Non-pigmented ciliary epithelial cell (primary cell): ENCODE results near the gene PRSS35.
"Not testable (repeated sequence)": the region's sequence is repeated elsewhere in the genome, so short reads cannot be mapped to it uniquely, and the experiment has no call there.

ENCODE experiments used
- DNase-seq: peaks from one replicate; pipeline ENCODE4 v3.0.0-alpha.2; 2010; ENCODE audit warnings: low read depth

Gene PRSS35

DNA sequence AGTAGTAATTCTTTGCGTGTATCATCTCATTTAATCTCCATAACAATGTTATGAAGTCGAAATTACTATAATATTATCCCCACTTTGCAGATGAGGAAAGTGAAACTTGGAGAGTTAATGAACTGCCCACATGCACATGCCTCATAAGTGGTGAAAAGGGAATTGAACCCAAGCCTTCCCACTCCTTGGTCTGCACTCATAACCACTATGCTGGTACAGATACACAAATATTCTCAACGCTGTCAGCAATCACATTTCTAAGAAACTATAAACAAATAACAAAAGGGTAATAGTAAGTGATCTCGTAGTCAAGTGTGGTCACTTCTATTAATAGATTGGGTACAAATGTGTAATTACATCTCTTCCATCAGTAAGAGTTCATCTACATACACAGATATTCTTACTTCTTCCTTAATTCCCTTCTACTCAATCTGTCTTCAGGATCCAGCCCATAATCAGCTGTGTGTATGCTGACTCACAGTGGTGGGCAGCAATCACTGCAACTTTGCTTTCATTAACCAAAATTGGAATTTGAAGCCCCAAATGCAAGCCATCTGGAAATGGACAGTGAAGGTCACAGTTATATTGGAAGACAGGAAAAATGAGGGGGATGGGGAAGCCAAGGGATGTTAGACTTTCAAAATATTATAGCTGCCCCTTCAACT lies 6.6 kb downstream of the PRSS35 start:
- DNase-seq, result no peak

DNA sequence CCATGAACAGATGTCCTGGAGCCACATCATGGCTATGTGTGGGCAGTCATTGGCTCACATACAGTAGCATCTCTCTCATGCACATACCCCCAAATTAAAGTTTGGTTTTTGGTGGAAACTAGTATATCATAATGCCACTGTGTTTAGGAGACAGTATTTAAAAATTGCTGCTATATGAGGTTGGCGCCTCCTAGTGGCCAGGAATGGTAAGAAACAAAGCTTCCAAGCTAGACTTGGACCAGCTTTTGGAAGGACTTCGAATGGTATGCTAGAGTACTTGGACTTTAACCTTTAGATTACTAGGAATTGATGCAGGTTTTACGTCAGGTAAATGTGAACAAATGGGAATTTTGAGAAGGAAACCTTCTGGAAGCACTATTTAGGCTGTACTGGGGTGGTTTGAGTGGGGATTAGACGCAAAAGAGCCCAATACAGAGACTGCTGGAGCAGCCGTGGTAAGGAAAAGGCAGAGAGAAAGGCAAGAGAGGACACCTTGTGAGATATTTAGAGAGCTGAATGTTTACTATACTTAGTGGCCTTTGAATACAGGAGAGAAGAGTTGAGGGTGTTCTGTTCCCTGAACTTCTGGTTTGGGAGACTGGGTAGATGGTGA lies 23.8 kb downstream of the PRSS35 start:
- DNase-seq, result no peak

DNA sequence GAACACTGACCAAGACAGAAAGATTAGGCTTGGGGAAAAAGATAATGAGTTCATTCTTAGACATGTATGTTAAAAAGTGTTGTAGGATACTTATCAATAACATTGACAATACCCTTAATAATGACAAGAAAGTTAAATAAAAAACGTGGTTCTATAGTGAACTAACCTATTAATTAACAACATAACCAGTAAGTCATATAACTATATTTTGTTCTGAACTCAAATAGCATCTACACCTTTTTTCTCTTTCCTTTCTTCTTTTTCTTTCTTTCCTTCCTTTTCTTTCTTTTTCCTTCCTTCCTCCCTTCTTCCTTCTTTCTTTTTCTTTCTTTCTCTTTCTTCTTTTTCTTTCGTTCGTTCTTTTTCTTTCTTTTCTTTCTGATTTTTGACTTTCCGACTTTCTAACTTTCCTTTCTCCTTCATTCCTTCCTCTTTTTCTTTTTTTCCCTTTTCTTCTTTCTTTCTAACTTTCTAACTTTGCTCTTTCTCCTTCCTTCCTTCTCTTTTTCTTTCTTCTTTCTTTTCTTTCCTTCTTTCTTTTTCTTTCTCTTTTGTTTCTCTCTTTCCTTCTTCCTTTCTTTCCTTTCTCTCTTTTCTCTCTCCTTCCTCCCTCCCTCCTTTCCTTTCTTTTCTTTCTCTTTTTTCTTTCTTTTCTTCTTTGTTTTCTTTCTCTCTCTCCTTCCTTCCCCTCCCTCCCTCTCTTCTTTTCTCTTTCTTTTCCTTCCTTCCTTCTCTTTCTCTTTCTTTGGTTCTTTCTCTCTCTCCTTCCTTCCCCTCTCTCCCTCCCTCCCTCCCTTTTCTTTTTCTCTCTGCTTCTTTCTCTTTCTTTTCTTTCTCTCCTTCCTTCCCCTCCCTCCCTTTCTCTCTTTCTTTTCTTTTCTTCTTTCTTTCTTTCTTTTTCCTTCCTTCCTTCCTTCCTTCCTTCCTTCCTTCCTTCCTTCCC lies 24.6 kb downstream of the PRSS35 start:
- DNase-seq, result no peak

DNA sequence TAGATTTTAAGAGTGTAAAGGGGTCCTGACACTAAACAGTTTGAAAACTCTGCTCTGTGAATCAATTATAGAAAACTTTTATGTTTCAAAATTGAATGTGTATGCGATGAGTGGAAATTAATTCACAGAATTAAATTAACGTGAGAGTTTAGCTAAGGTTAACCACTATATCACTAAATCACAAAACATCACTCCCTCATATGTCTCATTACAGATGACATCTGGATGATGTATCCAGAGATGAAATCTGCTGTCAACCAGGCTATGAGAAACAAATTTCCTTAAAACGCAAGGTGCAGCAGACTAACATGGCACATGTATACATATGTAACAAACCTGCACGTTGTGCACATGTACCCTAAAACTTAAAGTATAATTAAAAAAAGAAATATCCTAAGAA lies 27.3 kb downstream of the PRSS35 start:
- DNase-seq, result no peak

DNA sequence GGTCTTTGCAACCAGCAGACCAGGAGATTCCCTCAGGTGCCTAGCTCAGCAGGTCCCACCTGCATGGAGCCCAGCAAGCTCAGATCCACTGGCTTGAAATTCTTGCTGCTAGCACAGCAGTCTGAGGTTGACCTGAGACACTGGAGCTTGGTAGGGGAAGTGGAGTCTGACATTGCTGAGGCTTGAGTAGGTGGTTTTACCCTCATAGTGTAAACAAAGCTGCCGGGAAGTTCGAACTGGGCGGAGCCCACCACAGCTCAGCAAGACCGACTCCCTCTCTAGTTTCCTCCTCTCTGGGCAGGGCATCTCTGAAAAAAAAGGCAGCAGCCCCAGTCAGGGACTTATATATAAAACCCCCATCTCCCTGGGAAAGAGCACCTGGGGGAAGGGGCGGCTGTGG lies 34.3 kb downstream of the PRSS35 start:
- DNase-seq, result no peak

DNA sequence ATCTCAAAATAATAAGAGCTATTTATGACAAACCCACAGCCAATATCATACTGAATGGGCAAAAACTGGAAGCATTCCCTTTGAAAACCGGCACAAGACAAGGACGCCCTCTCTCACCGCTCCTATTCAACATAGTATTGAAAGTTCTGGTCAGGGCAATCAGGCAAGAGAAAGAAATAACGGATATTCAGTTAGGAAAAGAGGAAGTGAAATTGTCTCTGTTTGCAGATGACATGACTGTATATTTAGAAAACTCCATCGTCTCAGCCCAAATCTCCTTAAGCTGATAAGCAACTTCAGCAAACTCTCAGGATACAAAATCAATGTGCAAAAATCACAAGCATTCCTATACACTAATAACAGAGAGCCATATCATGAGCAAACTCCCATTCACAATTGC lies 38.1 kb downstream of the PRSS35 start:
- DNase-seq, result not testable (repeated sequence)

DNA sequence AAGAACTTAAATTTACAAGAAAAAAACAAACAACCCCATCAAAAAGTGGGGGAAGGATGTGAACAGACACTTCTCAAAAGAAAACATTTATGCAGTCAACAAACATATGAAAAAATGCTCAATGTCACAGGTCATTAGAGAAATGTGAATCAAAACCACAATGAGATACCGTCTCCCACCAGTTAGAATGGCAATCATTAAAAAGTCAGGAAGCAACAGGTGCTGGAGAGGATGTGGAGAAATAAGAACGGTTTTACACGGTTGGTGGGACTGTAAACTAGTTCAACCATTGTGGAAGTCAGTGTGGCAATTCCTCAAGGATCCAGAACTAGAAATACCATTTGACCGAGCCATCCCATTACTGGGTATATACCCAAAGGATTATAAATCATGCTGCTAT lies 39.4 kb downstream of the PRSS35 start:
- DNase-seq, result not testable (repeated sequence)

DNA sequence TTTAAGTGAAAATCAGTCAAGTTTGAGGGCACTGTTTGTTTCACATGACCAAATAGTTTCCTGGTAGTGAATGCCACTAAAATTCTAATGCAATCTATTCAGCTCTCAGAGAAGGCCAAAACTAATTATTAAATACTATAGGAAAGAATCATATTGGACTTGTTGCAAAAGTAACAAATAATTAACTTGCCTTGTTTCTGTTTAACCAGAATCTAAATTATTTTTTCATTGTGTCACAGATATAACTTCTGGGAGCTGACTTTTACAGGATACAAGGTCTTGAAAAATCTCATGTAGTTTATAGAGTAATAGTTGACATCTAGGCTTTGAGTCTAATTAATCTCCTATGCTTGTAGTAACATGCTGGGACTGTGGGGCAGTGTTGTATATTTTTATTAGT lies 44.5 kb downstream of the PRSS35 start:
- DNase-seq, result no peak

DNA sequence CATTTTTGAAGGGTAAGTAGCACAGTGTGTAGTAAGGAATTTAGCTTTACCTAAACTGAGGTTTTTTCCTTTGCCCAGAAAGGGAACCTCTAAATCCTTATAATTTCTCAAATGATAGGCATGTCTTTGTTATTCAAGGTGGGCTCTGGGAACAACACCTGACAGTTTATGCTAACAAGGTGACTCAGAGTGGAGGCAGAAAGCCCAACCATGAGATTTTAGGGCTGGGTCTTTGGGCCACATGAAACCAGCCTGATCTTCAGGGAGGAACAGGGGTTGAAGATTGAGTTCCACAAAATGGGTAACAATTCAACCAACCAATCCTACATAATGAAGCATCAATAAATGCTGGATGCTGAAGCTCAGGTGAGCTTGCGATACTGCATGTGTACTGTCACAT lies 46.6 kb downstream of the PRSS35 start:
- no peak for DNase-seq

DNA sequence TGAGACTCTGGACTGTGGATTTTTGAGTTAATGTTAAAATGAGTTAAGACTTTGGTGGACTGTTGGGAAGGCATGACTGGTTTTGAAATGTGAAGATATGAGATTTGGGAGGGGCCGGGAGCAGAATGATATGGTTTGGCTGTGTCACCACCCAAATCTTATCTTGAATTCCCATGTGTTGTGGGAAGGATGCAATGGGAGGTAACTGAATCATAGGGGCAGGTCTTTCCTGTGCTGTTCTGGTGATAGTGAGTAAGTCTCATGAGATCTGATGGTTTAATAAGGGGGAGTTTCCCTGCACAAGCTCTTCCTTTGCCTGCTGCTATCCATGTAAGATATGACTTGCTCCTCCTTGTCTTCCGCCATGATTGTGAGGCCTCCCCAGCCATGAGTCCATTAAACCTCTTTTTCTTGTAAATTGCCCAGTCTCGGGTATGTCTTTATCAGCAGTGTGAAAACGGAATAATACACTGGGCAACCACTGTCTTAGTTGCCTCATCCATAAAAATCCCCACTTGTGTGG lies 59.4 kb downstream of the PRSS35 start:
- DNase-seq, result not testable (repeated sequence)

DNA sequence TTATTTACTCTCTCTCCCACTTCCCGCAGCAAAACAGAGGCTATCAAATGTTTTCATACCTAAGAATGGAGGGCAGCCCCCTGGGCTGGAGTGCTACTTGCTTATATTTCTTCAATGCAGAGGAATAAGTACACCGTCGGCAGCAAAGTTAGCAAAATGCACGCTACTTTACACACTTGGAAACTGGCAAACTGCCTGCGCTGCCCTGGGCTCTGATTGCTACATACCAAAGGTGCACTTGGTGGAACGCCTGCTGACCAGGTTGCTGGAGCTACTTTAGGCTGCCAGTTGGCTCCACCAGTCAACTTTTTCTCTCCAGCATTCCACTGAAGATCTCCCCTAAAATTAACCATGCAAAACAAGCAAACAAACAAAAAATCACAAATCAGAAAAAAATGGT lies 62.4 kb downstream of the PRSS35 start:
- no peak for DNase-seq
